Measurements from ENCODE around the gene DCDC2B. TPM values are rescaled to one million over a fixed set of nuclear protein-coding genes. Genes with fewer than 3 reads are reported as not detected.
"Not testable (repeated sequence)": the region's sequence is repeated elsewhere in the genome, so short reads cannot be mapped to it uniquely, and the experiment has no call there.

Gene DCDC2B
- total and polyA plus RNA-seq, 9 of the 15 experiments (the other 6 are each of a cell fraction or from before 2014, with no cell fraction given): not detected

DNA sequence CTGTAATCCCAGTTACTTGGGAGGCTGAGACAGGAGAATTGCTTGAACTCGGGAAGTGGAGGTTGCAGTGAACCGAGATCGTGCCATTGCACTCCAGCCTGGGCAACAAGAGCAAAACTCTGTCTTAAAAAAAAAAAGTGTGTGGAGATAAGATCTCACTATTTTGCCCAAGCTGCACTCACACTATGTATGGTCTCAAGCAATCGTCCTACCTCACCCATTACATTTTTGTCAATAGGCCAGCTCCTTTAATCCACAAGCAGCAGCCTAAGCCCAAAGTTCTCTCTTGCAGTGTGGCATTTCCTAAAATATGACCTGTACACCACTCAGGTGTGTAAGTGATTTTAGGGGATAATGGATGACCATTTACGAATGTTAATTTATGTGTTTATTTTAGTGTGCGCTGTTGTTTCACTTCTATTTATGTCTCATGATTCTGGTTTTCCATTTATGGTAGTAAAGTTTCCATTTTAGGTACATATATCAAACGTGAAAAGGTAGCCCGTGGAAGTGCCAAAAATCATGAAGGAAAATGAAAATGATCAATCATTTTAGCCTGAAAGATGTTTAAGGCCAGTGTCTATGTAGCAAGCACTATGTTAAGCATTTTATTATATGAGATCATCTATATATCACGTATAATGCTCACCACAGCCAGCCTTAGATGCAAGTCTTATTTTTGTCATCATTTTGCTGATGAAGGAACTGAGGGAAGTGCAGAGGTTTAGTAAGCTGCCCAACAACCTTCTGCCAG lies 47.8 kb downstream of the DCDC2B start (continued):
- TF ChIP-seq, protein P1, sequence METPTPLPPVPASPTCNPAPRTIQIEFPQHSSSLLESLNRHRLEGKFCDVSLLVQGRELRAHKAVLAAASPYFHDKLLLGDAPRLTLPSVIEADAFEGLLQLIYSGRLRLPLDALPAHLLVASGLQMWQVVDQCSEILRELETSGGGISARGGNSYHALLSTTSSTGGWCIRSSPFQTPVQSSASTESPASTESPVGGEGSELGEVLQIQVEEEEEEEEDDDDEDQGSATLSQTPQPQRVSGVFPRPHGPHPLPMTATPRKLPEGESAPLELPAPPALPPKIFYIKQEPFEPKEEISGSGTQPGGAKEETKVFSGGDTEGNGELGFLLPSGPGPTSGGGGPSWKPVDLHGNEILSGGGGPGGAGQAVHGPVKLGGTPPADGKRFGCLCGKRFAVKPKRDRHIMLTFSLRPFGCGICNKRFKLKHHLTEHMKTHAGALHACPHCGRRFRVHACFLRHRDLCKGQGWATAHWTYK (CRISPR knock-in tag; IDR thresholded peaks at IDR 0.05): no peak

DNA sequence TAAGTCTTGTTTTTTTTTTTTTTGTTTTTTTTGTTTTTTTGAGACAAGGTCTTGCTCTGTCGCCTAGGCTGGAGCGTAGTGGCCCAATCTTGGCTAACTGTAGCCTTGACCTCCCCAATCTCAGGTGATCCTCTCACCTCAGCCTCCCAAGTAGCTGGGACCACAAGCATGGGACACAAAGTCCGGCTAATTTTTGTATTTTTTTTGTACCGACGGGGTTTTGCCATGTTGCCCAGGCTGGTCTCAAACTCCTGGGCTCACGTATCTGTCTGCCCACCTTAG lies 48.3 kb downstream of the DCDC2B start:
- Histone ChIP-seq H2AFZ (ENCODE audit: low read depth, low read length) (no peak overlapping the region), H3K9me1 (ENCODE audit: control insufficient read depth, insufficient read depth, low read length) (no peaks in the 10 kb centered on the region), H3K4me1 (replicated peaks in 1 of 2; ENCODE audit: control insufficient read depth in 2 of 2, insufficient read depth in 2 of 2, low read length in 2 of 2) (peaks cover 3 to 4% of the 10 kb centered on the region in 2 experiments; a peak in 3 of 5 replicates), H3K4me3 (no peak overlapping the region), H3K27ac (ENCODE audit: extremely low read depth, low read depth, low read length) (no peak overlapping the region), H3K27me3 (ENCODE audit: control insufficient read depth in 2 of 2, insufficient read depth in 2 of 2, low read length in 2 of 2) (no peaks in the 10 kb centered on the region), H4K20me1 (replicated peaks; ENCODE audit: control insufficient read depth, insufficient read depth, low read length) (no peaks in the 10 kb centered on the region), H3K9me3 (replicated peaks; ENCODE audit: control insufficient read depth, insufficient read depth, low read depth, low read length) (no peaks in the 10 kb centered on the region), H3K36me3 (ENCODE audit: control insufficient read depth, insufficient read depth, low read length) (no peaks in the 10 kb centered on the region), H3K4me2 (ENCODE audit: insufficient read depth, low read length) (no peak overlapping the region), H3K79me2 (ENCODE audit: control insufficient read depth, insufficient read depth, low read length) (no peaks in the 10 kb centered on the region), H3K9ac (ENCODE audit: insufficient read depth in 1 of 2, low read depth in 2 of 2, low read length in 2 of 2) (no peak overlapping the region)
- in situ Hi-C loops (cut with MboI): no loop called here
- 37% methylated on average over 6 of the region's 6 CpGs for WGBS (ENCODE audit: insufficient coverage, low coverage, missing lambda C conversion rate)
- intact Hi-C loops (cut with micrococcal nuclease): no loop called here
- ChIA-PET CTCF (ENCODE audit: low intra/inter-chr PET ratio) (no interaction called here), POLR2A (interaction anchor here (1.0 to 1.6 kb wide), 2 partner anchors 9 to 19 kb away, joined by 4 read pairs; no protein-coding TSS in a partner anchor)
- no peak for ATAC-seq
- no peak for DNase-seq (ENCODE audit: extremely low read depth in 1 of 4, low spot score in 3 of 4)
- FAIRE-seq: no peak
- TF ChIP-seq JUN (IDR thresholded peaks at IDR 0.05; ENCODE audit: borderline replicate concordance, low read depth, low read length) (no peak), JUN (CRISPR knock-in tag; IDR thresholded peaks at IDR 0.05; ENCODE audit: borderline replicate concordance) (no peak), CBX3 (IDR thresholded peaks at IDR 0.05; ENCODE audit: borderline replicate concordance in 1 of 2, low read length in 2 of 2) (no peak), ZNF311 (CRISPR knock-in tag; IDR thresholded peaks at IDR 0.05) (no peak), ZNF12 (CRISPR knock-in tag; IDR thresholded peaks at IDR 0.05) (no peak)
- TF ChIP-seq, protein P2, sequence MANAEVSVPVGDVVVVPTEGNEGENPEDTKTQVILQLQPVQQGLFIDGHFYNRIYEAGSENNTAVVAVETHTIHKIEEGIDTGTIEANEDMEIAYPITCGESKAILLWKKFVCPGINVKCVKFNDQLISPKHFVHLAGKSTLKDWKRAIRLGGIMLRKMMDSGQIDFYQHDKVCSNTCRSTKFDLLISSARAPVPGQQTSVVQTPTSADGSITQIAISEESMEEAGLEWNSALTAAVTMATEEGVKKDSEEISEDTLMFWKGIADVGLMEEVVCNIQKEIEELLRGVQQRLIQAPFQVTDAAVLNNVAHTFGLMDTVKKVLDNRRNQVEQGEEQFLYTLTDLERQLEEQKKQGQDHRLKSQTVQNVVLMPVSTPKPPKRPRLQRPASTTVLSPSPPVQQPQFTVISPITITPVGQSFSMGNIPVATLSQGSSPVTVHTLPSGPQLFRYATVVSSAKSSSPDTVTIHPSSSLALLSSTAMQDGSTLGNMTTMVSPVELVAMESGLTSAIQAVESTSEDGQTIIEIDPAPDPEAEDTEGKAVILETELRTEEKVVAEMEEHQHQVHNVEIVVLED (CRISPR knock-in tag; IDR thresholded peaks at IDR 0.05): no peak
- no TSS peak for BruUV-seq (replicated peaks)

DNA sequence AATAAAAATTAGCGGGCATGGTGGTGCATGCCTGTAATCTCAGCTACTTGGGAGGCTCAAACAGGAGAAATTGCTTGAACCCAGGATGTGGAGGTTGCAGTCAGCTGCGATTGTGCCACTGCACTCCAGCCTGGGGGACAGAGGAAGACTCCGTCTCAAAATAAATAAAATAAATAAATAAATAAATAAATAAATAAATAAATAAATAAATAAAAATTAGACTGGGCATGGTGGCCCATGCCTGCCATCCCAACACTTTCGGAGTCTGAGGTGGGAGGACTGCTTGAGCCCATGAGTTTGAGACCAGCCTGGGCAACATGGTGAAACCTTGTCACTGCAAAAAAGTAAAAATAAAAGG lies 54.3 kb downstream of the DCDC2B start:
- BruUV-seq (replicated peaks); H3K36me3 ChIP-seq (ENCODE audit: control insufficient read depth, insufficient read depth, low read length); H3K9me1 ChIP-seq (ENCODE audit: control insufficient read depth, insufficient read depth, low read length); H2AFZ ChIP-seq (ENCODE audit: low read depth, low read length); H3K27ac ChIP-seq (ENCODE audit: extremely low read depth, low read depth, low read length); H4K20me1 ChIP-seq (replicated peaks; ENCODE audit: control insufficient read depth, insufficient read depth, low read length); H3K4me2 ChIP-seq (ENCODE audit: insufficient read depth, low read length); H3K79me2 ChIP-seq (ENCODE audit: control insufficient read depth, insufficient read depth, low read length); CTCF ChIA-PET (ENCODE audit: low intra/inter-chr PET ratio); ATAC-seq; H3K4me1 ChIP-seq (replicated peaks in 1 of 2; ENCODE audit: control insufficient read depth in 2 of 2, insufficient read depth in 2 of 2, low read length in 2 of 2); H3K9me3 ChIP-seq (replicated peaks; ENCODE audit: control insufficient read depth, insufficient read depth, low read depth, low read length); in situ Hi-C loops (cut with MboI); DNase-seq (ENCODE audit: extremely low read depth in 1 of 4, low spot score in 3 of 4); intact Hi-C loops (cut with micrococcal nuclease); H3K4me3 ChIP-seq; H3K27me3 ChIP-seq (ENCODE audit: control insufficient read depth in 2 of 2, insufficient read depth in 2 of 2, low read length in 2 of 2); H3K9ac ChIP-seq (ENCODE audit: insufficient read depth in 1 of 2, low read depth in 2 of 2, low read length in 2 of 2); FAIRE-seq: not testable (repeated sequence)
- WGBS (ENCODE audit: insufficient coverage, low coverage, missing lambda C conversion rate): 57% methylated on average over 4 of the region's 4 CpGs
- POLR2A ChIA-PET: interaction anchor here (0.9 to 1.3 kb wide), 2 partner anchors 15 to 73 kb away, joined by 3 read pairs; partner anchors contain the start of gene MARCKSL1

All from K562 (cell line).